IMR-90 (cell line): ENCODE measurements around the gene CCDC184. TPM values are rescaled to one million over a fixed set of nuclear protein-coding genes. Genes with fewer than 3 reads are reported as not detected.
"Not testable (repeated sequence)": the region's sequence is repeated elsewhere in the genome, so short reads cannot be mapped to it uniquely, and the experiment has no call there.

Source experiments
- ATAC-seq: fragments of 200-7000 bp; cut with Tn5 transposase; 2 replicates; pipeline ENCODE4 v1.9.1; 2020; ENCODE audit warnings: low read depth, mild to moderate bottlenecking, moderate library complexity
- BruUV-seq: library from RNA; stranded (reverse); fragments of 400-500 nt; replicated peaks from 2 replicates; lab custom pipeline; 2021; lab: Mats Ljungman, UMichigan
- CTCF ChIA-PET: fragments of 300-600 bp; formaldehyde crosslinking; extraction: SDS; loops from one replicate; lab custom pipeline; 2021; ENCODE audit warnings: antibody characterized with exemption; lab: Yijun Ruan, JAX
- POLR2A ChIA-PET: fragments of 300-600 bp; sonication (Branson Sonifier 250); formaldehyde crosslinking; loops from one replicate; lab custom pipeline; 2022; ENCODE audit warnings: antibody characterized with exemption; ENCODE audit not compliant: unreplicated experiment; lab: Charles Lee
- DNase-seq: peaks from one replicate; pipeline ENCODE4 v3.0.0; 2013
- H2AFZ ChIP-seq: replicated peaks from 2 replicates; pipeline ENCODE3; 2013; ENCODE audit warnings: low read length, mild to moderate bottlenecking; ENCODE audit not compliant: poor library complexity
- H2AK5ac ChIP-seq: 2 replicates; pipeline ENCODE4 v1.6.1; 2013; ENCODE audit warnings: low read depth, low read length, inconsistent platforms
- H2AK9ac ChIP-seq: replicated peaks from 2 replicates; pipeline ENCODE3; 2013; ENCODE audit warnings: mild to moderate bottlenecking, low read depth, low read length, moderate library complexity; ENCODE audit not compliant: poor library complexity
- H2BK120ac ChIP-seq: 2 replicates; pipeline ENCODE4 v1.6.1; 2013; ENCODE audit warnings: low read depth, low read length, inconsistent platforms
- H2BK15ac ChIP-seq: 3 replicates; pipeline ENCODE4 v1.6.1; 2013; ENCODE audit warnings: low read depth, low read length, inconsistent platforms
- H2BK20ac ChIP-seq: 2 replicates; pipeline ENCODE4 v1.6.1; 2013; ENCODE audit warnings: low read depth, mild to moderate bottlenecking, inconsistent platforms, low read length, moderate library complexity
- H2BK5ac ChIP-seq: 2 replicates; pipeline ENCODE4 v1.6.1; 2013; ENCODE audit warnings: mild to moderate bottlenecking, low read depth, low read length, inconsistent platforms; ENCODE audit not compliant: poor library complexity, severe bottlenecking
- H3K14ac ChIP-seq: replicated peaks from 2 replicates; pipeline ENCODE4 v1.6.1; 2013; ENCODE audit warnings: low read depth, low read length, inconsistent platforms
- H3K18ac ChIP-seq: 2 replicates; pipeline ENCODE4 v1.6.1; 2013; ENCODE audit warnings: low read depth, low read length, control low read depth
- H3K23ac ChIP-seq: 2 replicates; pipeline ENCODE4 v1.6.1; 2013; ENCODE audit warnings: low read depth, low read length, inconsistent platforms
- H3K27ac ChIP-seq: 2 replicates; pipeline ENCODE4 v1.5.1; 2013; ENCODE audit warnings: mild to moderate bottlenecking, control low read depth, low read length; ENCODE audit not compliant: insufficient read depth
- H3K27me3 ChIP-seq: 2 replicates; pipeline ENCODE4 v1.6.1; 2013; ENCODE audit warnings: low read length; ENCODE audit not compliant: control insufficient read depth, insufficient read depth
- H3K36me3 ChIP-seq: 2 replicates; pipeline ENCODE4 v1.6.1; 2013; ENCODE audit warnings: low read length, mixed read lengths; ENCODE audit not compliant: control insufficient read depth, insufficient read depth
- H3K4ac ChIP-seq: 2 replicates; pipeline ENCODE4 v1.6.1; 2013; ENCODE audit warnings: low read depth, low read length, inconsistent platforms
- H3K4me1 ChIP-seq: 2 replicates; pipeline ENCODE4 v1.6.1; 2013; ENCODE audit warnings: low read length, mixed read lengths; ENCODE audit not compliant: control insufficient read depth, insufficient read depth
- H3K4me2 ChIP-seq: 2 replicates; pipeline ENCODE4 v1.6.1; 2013; ENCODE audit warnings: low read depth, mild to moderate bottlenecking, control low read depth, low read length, moderate library complexity
- H3K4me3 ChIP-seq: 2 replicates; pipeline ENCODE4 v1.5.1; 2013; ENCODE audit warnings: low read depth, mild to moderate bottlenecking, control low read depth, low read length, moderate library complexity; ENCODE audit not compliant: insufficient read depth
- H3K56ac ChIP-seq: 2 replicates; pipeline ENCODE4 v1.6.1; 2013; ENCODE audit warnings: low read length, inconsistent platforms; ENCODE audit not compliant: insufficient read depth; ENCODE audit errors: extremely low read depth
- H3K79me1 ChIP-seq, 2 experiments: 2 replicates each; pipeline ENCODE4 v1.6.1; 2013; ENCODE audit warnings: low read length in 2 of 2, inconsistent platforms in 1 of 2, low read depth in 1 of 2
- H3K9ac ChIP-seq: 2 replicates; pipeline ENCODE4 v1.6.1; 2013; ENCODE audit warnings: low read depth, low read length, control low read depth
- H3K9me1 ChIP-seq: 2 replicates; pipeline ENCODE4 v1.6.1; 2013; ENCODE audit warnings: low read length, inconsistent platforms; ENCODE audit not compliant: insufficient read depth
- H3K9me3 ChIP-seq: 2 replicates; pipeline ENCODE4 v1.6.1; 2013; ENCODE audit warnings: low read length; ENCODE audit not compliant: control insufficient read depth, insufficient read depth
- H4K20me1 ChIP-seq: 2 replicates; pipeline ENCODE4 v1.6.1; 2013; ENCODE audit warnings: low read length, inconsistent platforms; ENCODE audit not compliant: insufficient read depth
- H4K5ac ChIP-seq: 2 replicates; pipeline ENCODE4 v1.6.1; 2013; ENCODE audit warnings: mild to moderate bottlenecking, low read depth, low read length, control low read depth
- H4K8ac ChIP-seq, 2 experiments: 2 replicates each; pipeline ENCODE4 v1.6.1; 2013; ENCODE audit warnings: low read depth in 2 of 2, low read length in 2 of 2, control low read depth in 1 of 2, inconsistent platforms in 1 of 2
- H4K91ac ChIP-seq: 2 replicates; pipeline ENCODE4 v1.6.1; 2013; ENCODE audit warnings: low read depth, low read length, inconsistent platforms; ENCODE audit not compliant: insufficient read depth
- WGBS, 2 experiments: methylation state at CpG; one replicate each; pipeline versions ENCODE4 v1.1.5 to v1.1.7; 2013; ENCODE audit warnings: missing lambda C conversion rate in 2 of 2; ENCODE audit not compliant: insufficient read length in 1 of 2; ENCODE audit errors: extremely low coverage in 2 of 2; 5-methylcytosine and 5-hydroxymethylcytosine counted together
- dilution Hi-C: fragments of 300-500 bp; cut with HindIII; formaldehyde crosslinking; loops from one replicate; pipeline ENCODE4 v1.14.3; 2018; ENCODE audit warnings: low sequenced_read_pairs; ENCODE audit not compliant: unreplicated experiment
- in situ Hi-C: fragments of 300-500 bp; cut with MboI; formaldehyde crosslinking; loops from 3 replicates; pipeline ENCODE4 v1.14.3; 2019; ENCODE audit warnings: low sequenced_read_pairs, inconsistent platforms, mixed read lengths
- intact Hi-C: fragments of 100-400 bp; cut with micrococcal nuclease; formaldehyde crosslinking; loops from 2 replicates; pipeline ENCODE4 v1.10.0; 2022
- polyA plus RNA-seq, 3 experiments: library from polyadenylated mRNA; depleted of rRNA; stranded (reverse); fragments of >200 nt; gene quantifications; 2 replicates each; pipeline ENCODE4 v1.2.3, GENCODE V29; 2012; ENCODE audit warnings: low replicate concordance in 1 of 3
- total RNA-seq: library from RNA; depleted of rRNA; stranded (reverse); fragments of >200 nt; gene quantifications from 2 replicates; pipeline ENCODE4 v1.2.3, GENCODE V29; 2012

CCDC184 gene
- total and polyA plus RNA-seq, 2 of the 4 experiments (the other 2 are of a cell fraction), result 0.18 to 0.22 TPM

DNA sequence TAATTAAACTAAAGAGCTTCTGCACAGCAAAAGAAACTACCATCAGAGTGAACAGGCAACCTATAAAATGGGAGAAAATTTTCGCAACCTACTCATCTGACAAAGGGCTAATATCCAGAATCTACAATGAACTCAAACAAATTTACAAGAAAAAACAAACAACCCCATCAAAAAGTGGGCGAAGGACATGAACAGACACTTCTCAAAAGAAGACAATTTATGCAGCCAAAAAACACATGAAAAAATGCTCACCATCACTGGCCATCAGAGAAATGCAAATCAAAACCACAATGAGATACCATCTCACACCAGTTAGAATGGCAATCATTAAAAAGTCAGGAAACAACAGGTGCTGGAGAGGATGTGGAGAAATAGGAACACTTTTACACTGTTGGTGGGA, 26.1 kb downstream of the CCDC184 start:
- H3K18ac ChIP-seq, H2AK5ac ChIP-seq, H3K79me1 ChIP-seq, intact Hi-C loops, H3K27ac ChIP-seq, H3K4me2 ChIP-seq, H3K4me1 ChIP-seq, POLR2A ChIA-PET, H3K14ac ChIP-seq, BruUV-seq, H4K91ac ChIP-seq, H3K4me3 ChIP-seq, H2AK9ac ChIP-seq, H3K23ac ChIP-seq, H3K56ac ChIP-seq, H4K5ac ChIP-seq, H4K8ac ChIP-seq, H2BK120ac ChIP-seq, H3K27me3 ChIP-seq, H2BK20ac ChIP-seq, DNase-seq, dilution Hi-C loops, H2AFZ ChIP-seq, H2BK15ac ChIP-seq, H3K4ac ChIP-seq, in situ Hi-C loops, H3K9me1 ChIP-seq, ATAC-seq, CTCF ChIA-PET, H3K9ac ChIP-seq, H4K20me1 ChIP-seq, H3K36me3 ChIP-seq, H3K9me3 ChIP-seq, H2BK5ac ChIP-seq: not testable (repeated sequence)
- no CpG with 5 or more reads among the region's 2 CpGs for WGBS, 2 experiments
